AG09319 (cell line): ENCODE measurements around the gene CIZ1.
"Not testable (repeated sequence)": the region's sequence is repeated elsewhere in the genome, so short reads cannot be mapped to it uniquely, and the experiment has no call there.

Experiments used
- DNase-seq: peaks from one replicate; pipeline ENCODE4 v3.0.0-alpha.2; 2010; ENCODE audit warnings: low read depth; ENCODE audit errors: extremely low read depth
- TF ChIP-seq, protein P1 (sequence below): IDR thresholded peaks from 2 replicates; pipeline ENCODE4 v1.5.1; 2011; ENCODE audit warnings: low read depth, mild to moderate bottlenecking, inconsistent platforms, low read length, moderate library complexity

The CIZ1 gene

DNA sequence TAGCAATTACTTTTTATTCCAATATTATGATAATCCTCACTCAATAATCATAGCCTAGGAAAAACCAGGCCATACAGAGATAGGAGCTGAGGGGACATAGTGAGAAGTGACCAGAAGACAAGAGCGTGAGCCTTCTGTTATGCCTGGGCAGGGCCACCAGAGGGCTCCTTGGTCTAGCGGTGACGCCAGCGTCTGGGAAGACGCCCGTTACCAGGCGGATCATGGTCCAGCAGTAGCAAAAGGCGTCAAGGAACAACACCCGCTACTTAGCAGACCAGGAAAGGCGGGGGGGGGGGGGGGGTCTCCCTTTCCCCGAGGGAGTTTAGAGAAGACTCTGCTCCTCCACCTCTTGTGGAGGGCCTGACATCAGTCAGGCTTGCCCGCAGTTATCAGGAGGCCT is 9.9 kb downstream of the CIZ1 start:
- not testable (repeated sequence) for DNase-seq
- TF ChIP-seq, protein P1, sequence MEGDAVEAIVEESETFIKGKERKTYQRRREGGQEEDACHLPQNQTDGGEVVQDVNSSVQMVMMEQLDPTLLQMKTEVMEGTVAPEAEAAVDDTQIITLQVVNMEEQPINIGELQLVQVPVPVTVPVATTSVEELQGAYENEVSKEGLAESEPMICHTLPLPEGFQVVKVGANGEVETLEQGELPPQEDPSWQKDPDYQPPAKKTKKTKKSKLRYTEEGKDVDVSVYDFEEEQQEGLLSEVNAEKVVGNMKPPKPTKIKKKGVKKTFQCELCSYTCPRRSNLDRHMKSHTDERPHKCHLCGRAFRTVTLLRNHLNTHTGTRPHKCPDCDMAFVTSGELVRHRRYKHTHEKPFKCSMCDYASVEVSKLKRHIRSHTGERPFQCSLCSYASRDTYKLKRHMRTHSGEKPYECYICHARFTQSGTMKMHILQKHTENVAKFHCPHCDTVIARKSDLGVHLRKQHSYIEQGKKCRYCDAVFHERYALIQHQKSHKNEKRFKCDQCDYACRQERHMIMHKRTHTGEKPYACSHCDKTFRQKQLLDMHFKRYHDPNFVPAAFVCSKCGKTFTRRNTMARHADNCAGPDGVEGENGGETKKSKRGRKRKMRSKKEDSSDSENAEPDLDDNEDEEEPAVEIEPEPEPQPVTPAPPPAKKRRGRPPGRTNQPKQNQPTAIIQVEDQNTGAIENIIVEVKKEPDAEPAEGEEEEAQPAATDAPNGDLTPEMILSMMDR: peak; percentile 45

DNA sequence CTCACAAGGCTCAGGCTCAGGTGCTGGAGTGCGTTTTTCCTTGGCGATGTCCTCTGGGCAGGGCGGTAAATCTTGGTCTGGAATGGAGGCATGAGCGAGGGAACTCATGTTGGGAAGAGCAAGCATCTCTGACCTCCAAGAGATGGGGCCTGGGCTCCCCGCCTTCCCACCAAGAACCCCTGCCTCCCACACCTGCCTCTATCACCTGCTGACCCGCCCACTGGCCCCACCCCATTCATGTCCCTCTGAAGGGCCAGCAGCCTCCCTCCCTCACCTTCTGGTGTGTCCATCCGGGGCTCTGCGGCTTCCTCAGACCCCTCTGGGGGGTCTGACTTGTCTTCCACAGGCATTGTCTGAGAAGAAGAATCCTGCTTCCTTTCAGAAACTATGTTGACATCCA is 10.9 kb downstream of the CIZ1 start:
- TF ChIP-seq, protein P1: no peak
- no peak for DNase-seq

DNA sequence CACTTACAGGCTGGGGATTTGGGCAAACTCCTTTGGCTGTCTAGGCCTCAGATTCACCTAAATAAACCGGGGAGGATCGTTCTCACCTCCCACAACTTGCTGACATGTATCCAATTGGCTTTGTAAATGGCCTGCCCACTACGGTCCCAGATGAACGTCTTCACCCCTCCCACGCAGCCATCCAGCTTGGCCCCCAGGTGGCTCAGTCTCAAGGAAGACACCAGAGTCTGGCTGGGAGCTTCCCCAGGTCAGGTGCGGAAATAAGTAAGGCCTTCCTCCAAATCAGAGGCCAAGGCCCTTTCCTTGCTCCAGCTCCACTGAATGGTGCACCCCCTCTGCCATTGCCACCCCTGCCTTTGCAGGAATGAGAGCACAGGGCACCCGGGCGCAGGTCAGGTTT is 11.4 kb downstream of the CIZ1 start:
- TF ChIP-seq, protein P1: no peak
- DNase-seq: no peak

DNA sequence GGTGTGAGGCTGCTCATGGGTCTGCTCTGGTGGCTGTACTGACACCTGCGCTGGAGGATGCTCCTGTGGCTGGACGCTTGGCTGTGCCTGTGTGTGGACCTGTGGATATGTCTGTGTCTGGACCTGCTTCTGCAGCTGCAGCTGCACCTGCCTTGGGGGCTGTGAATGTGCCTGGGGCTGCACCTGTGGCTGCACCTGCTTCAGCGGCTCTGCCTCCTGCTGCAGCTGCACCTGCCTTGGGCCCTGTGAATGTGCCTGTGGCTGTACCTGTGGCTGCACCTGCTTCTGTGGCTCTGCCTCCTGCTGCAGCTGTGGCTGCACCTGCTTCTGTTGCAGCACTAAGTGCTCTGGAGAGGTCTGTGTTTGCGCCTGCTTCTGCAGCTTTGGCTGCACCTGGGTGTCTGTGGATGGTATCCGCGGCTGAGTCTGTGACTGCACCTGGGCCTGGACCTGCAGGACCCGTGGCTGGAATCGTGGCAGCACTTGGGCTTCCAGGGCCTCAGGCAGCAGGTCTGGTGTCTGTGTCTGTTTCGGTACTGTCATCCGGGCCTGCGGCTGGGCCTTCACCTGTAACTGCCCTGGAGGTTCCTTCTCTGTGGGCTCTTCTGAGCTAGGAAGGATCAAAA is 12.5 kb downstream of the CIZ1 start:
- no peak for DNase-seq
- TF ChIP-seq, protein P1: no peak

DNA sequence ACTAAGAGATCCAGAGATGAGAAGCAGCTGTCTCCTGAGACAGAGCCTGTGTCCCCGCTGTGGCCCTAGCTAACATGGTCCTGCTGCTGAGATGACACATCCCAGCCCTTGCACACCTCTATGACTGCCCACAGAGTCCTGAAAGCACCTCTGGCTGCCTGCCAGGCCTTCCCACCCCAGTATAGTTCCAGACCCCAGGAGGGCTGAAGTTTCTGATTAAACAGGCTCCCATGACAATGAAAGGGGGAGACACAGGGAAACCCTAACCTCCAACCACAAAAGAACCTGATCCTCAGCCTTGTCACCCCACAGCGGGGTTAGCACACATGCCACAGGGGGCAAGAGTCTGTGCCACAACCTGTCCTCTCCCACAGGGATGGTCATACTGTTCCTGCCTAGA is 15.6 kb downstream of the CIZ1 start:
- no peak for DNase-seq
- TF ChIP-seq, protein P1: no peak

DNA sequence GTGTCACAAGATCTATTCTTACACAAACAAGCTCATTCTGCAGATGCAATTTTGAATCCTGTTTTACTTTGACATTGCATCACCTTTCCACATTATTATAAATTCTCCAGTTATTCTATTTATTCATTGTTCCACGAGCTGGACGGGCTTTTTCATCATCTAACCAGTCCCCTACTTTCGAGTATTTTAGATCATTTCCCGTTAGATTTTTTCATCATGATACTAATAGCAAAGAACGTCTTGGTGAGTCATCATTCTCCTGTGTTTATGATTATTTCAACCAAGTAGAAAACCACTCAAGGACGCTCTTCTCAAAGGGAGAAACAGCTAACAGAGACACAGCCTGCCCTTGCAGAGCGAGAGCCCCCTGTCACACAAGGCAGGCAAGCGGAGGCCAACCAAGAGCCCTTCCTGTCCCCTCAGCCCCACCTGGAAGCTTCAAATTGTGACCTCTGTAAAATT is 16.2 kb downstream of the CIZ1 start:
- TF ChIP-seq, protein P1: no peak
- peak; percentile 53 for DNase-seq

DNA sequence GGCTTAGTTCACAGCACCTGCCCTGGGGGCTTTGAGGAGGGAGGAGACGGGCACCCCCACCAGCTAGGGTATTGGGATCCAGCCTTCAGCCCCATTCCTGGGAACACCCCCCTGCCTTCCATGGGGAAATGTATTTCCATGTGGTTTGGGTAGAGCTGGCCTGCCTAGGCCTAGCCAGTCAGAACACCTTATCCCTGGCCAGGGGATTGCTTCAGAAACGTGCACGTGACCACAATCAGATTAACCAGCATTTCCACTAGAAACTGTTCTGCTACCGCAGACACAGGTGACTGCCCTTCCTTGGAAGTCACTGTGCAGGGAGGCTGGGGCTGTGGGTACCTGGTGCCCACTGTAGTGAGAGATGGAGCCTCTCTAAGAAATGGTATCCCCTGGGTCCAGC is 17.3 kb downstream of the CIZ1 start:
- TF ChIP-seq, protein P1: no peak
- no peak for DNase-seq
